Testis (tissue), 3 donors: Measurements from ENCODE around the gene KY. TPM values are rescaled to one million over a fixed set of nuclear protein-coding genes. Genes with fewer than 3 reads are reported as not detected.

Source experiments
- DNase-seq: peaks from one replicate; pipeline ENCODE4 v3.0.0-alpha.2; 2019
- H3K27ac ChIP-seq, 2 donors: fragments of 200-600 bp; sonication (generic); one replicate each; pipeline ENCODE4 v1.5.1; 2019
- H3K27me3 ChIP-seq: fragments of 200-600 bp; sonication (generic); one replicate; pipeline ENCODE4 v1.5.1; 2019
- H3K36me3 ChIP-seq: fragments of 200-600 bp; sonication (generic); one replicate; pipeline ENCODE4 v1.5.1; 2017; ENCODE audit warnings: low read depth; ENCODE audit errors: missing control alignments
- H3K4me1 ChIP-seq: fragments of 200-600 bp; sonication (generic); one replicate; pipeline ENCODE4 v1.5.1; 2019
- H3K4me3 ChIP-seq, 2 donors: fragments of 200-600 bp; sonication (generic); one replicate each; pipeline ENCODE4 v1.5.1; 2017 to 2019
- H3K9me3 ChIP-seq: fragments of 200-600 bp; sonication (generic); one replicate; pipeline ENCODE4 v1.5.1; 2017
- POLR2A ChIP-seq: fragments of 450-650 bp; IDR thresholded peaks from one replicate; pipeline ENCODE4 v1.6.1; 2017; ENCODE audit warnings: antibody characterized with exemption, mild to moderate bottlenecking, moderate library complexity
- WGBS, 2 donors: methylation state at CpG; one replicate each; pipeline ENCODE4 v1.1.5; 2018; 5-methylcytosine and 5-hydroxymethylcytosine counted together
- intact Hi-C: fragments of 100-400 bp; cut with DNase I; formaldehyde crosslinking; loops from one replicate; pipeline ENCODE4 v1.15.1; 2023; ENCODE audit warnings: low total_unique reads
- polyA plus RNA-seq: library from polyadenylated mRNA; stranded (reverse); fragments of 350-450 nt; fragmentation: Illumina TruSeq; extraction: RNeasy Lipid Tissue Mini Kit (QIAGEN cat#74804); gene quantifications from one replicate; pipeline ENCODE4 v1.2.3, GENCODE V29; 2014; ENCODE audit warnings: low read depth, low replicate concordance; ENCODE audit not compliant: insufficient read depth
- total RNA-seq, 2 donors: library from RNA; depleted of rRNA; stranded (reverse); fragments of >200 nt; gene quantifications; one replicate each; pipeline ENCODE4 v1.2.3, GENCODE V29; 2016
- TF ChIP-seq, protein P1 (sequence below), 3 experiments: fragments of 450-650 bp in 2 of 3; fragments of 200-600 bp in 1 of 3; sonication (generic) in 1 of 3; IDR thresholded peaks; one replicate each; pipeline ENCODE4 v1.5.1; 2016 to 2019; ENCODE audit warnings: antibody characterized with exemption in 3 of 3, mild to moderate bottlenecking in 2 of 3, moderate library complexity in 1 of 3

KY gene
- total and polyA plus RNA-seq, 3 donors from 2014 or later = 0.37 to 2.4 (median 0.71) TPM

DNA sequence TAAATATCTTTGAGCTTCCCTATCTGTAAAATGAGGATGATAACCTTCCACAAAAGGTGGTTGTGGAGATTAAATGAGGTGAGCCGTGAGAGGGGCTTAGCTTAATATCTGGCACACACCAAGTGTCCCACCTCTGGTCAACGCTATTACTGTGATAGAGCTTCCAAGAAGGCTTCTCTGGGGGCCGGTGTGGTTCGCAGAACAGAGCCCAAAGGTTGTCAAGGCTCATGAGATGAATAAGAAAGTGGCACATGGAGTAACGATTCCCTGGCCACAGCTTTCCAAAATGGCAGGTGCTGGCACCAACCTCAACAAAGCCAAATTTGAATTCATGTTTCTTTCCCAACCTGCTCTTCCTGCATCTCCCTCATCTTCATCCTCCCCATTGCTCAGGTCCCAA is 10.4 kb downstream of the KY start:
- Histone ChIP-seq H3K4me3 (no peak overlapping the region), H3K9me3 (no peaks in the 10 kb centered on the region), H3K36me3 (no peaks in the 10 kb centered on the region), H3K4me1 (no peaks in the 10 kb centered on the region), H3K27me3 (no peaks in the 10 kb centered on the region), H3K27ac (no peak overlapping the region)
- intact Hi-C loops = no loop called here
- no peak for DNase-seq
- no peak for TF ChIP-seq POLR2A
- TF ChIP-seq, protein P1, sequence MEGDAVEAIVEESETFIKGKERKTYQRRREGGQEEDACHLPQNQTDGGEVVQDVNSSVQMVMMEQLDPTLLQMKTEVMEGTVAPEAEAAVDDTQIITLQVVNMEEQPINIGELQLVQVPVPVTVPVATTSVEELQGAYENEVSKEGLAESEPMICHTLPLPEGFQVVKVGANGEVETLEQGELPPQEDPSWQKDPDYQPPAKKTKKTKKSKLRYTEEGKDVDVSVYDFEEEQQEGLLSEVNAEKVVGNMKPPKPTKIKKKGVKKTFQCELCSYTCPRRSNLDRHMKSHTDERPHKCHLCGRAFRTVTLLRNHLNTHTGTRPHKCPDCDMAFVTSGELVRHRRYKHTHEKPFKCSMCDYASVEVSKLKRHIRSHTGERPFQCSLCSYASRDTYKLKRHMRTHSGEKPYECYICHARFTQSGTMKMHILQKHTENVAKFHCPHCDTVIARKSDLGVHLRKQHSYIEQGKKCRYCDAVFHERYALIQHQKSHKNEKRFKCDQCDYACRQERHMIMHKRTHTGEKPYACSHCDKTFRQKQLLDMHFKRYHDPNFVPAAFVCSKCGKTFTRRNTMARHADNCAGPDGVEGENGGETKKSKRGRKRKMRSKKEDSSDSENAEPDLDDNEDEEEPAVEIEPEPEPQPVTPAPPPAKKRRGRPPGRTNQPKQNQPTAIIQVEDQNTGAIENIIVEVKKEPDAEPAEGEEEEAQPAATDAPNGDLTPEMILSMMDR (IDR thresholded peaks at IDR 0.05) = no peak
- WGBS, 2 donors = 94 to 97% methylated on average over 5 of the region's 5 CpGs

DNA sequence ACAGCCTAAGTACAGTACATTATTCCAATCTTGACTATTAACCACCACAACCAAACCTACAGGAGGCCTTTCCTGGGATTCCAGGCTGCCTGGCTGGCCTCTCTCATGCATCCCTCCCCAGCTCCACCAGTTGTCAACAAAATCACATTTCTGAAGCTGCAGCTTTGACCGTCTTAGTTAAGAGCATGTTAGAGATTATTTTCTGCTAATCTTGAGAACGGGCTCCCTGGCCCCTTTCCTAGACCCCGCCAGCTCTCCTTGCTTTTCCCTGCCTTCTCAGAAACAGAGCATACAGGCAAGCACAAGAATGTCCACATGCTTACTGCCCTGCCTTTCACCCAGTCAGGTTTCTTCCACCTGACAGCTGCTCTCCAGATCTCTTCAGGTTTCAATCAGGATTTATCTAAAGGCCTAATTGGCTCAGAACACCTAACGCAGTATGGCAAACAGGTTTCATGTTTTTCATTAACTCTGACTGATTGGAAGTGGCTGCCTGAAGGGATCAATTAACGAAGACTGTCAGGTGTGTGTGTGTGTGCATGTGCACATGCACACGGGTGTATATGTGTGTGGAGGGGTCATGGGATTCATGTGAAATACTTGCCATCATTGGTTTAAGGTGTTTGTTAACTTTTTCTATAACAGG is 12.3 kb downstream of the KY start:
- TF ChIP-seq, protein P1 (IDR thresholded peaks at IDR 0.05) = no peak
- TF ChIP-seq POLR2A = no peak
- WGBS, 2 donors = 83 to 84% methylated on average over 6 of the region's 6 CpGs
- Histone ChIP-seq H3K4me1 (no peaks in the 10 kb centered on the region), H3K27ac (no peak overlapping the region), H3K36me3 (no peaks in the 10 kb centered on the region), H3K27me3 (no peaks in the 10 kb centered on the region), H3K9me3 (no peaks in the 10 kb centered on the region), H3K4me3 (no peak overlapping the region)
- DNase-seq = no peak
- intact Hi-C loops = no loop called here

DNA sequence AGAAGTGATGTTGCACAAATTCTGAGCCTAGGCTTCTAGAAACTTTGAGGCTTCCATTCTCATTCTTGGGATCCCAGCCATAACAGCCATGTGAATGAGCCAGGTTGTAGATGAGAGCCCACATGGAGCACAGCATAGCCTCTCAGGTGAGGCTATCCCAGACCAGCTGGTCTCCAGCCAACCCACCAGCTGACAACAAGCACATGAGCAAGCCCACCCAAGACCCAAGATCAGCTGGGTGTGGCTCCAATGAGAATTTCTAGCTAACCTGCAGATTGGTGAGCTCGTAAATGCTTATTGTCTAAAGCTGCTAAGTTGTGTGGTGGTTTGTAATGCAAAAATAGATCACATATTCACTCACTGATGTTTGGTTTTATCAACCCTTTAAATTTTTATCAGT is 14.4 kb downstream of the KY start:
- Histone ChIP-seq H3K9me3 (no peaks in the 10 kb centered on the region), H3K36me3 (no peaks in the 10 kb centered on the region), H3K27me3 (no peaks in the 10 kb centered on the region), H3K4me3 (no peak overlapping the region), H3K27ac (no peak overlapping the region), H3K4me1 (no peaks in the 10 kb centered on the region)
- intact Hi-C loops = no loop called here
- DNase-seq = no peak
- 92 to 95% methylated on average over 1 of the region's 1 CpG for WGBS, 2 donors
- no peak for TF ChIP-seq POLR2A
- TF ChIP-seq, protein P1 (IDR thresholded peaks at IDR 0.05) = no peak

DNA sequence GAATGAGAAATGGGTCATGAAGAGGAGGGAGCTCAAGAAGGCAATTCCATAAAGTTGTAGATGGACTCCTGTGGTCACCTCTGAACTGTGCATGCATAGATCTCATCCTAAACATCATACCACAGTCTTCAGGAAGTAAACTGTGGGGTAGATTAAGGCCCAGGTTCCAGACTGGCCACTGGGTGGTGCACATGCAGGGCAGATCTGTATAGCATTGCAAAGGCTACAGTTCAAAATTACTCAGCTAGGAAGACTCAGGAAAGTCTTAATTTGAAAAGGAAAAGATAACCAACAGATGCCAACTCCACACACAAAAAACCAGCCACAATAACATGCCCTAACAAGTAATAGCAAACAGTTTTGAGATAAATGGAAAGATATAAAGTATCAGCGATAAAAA is 20.3 kb downstream of the KY start:
- 92 to 100% methylated on average over 1 of the region's 1 CpG for WGBS, 2 donors
- Histone ChIP-seq H3K4me3 (no peak overlapping the region), H3K9me3 (no peaks in the 10 kb centered on the region), H3K27ac (no peak overlapping the region), H3K27me3 (no peaks in the 10 kb centered on the region), H3K36me3 (no peaks in the 10 kb centered on the region), H3K4me1 (no peaks in the 10 kb centered on the region)
- TF ChIP-seq, protein P1 (IDR thresholded peaks at IDR 0.05) = no peak
- TF ChIP-seq POLR2A = no peak
- DNase-seq = no peak
- intact Hi-C loops = no loop called here

DNA sequence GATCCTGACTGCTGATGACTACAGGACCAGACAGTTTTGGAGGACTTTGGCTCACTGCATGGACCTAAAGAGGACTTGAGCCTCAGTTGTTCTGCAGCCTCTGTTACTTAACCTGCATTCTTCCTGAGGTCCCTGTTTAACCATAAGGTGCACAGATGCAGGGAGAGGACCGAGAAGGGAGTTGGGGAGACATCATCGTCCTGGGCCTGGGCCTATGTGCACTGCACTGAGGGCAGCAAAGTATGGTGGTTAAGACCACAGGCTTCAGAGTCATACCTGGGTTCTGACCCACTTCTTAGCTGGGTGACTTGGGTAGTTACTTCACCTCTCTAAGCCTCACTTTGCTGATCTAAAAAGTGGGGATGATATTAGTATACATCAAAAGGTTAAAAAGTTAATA is 21.9 kb downstream of the KY start:
- TF ChIP-seq POLR2A = no peak
- TF ChIP-seq, protein P1 (IDR thresholded peaks at IDR 0.05) = no peak
- H3K4me1 ChIP-seq = no peaks in the 10 kb centered on the region
- H3K27me3 ChIP-seq = no peaks in the 10 kb centered on the region
- no peak overlapping the region for H3K4me3 ChIP-seq
- intact Hi-C loops = no loop called here
- no peaks in the 10 kb centered on the region for H3K36me3 ChIP-seq
- H3K9me3 ChIP-seq = no peaks in the 10 kb centered on the region
- 93 to 100% methylated on average over 2 of the region's 2 CpGs for WGBS, 2 donors
- no peak overlapping the region for H3K27ac ChIP-seq
- DNase-seq = no peak
